NCI-H446 (cell line): ENCODE results near the gene UBE3B.

Experiments used
- DNase-seq, 2 experiments: peaks; one replicate each; lab custom pipeline; 2025; lab: John Stamatoyannopoulos, UW

UBE3B gene

GRCh38 chr12:109573029-109573913 lies 95.8 kb downstream of the UBE3B start, which contains the start of the genes MMAB and MVK:
Gene MMAB, minus strand, starts transcription at chr12:109573504. Its CDS starts 24 bp downstream, at chr12:109573480.
Gene MVK, plus strand, starts transcription at chr12:109573794. Its CDS starts 1,029 bp downstream, at chr12:109574823.
- DNase-seq, result peak; percentile 95 to 99

DNA sequence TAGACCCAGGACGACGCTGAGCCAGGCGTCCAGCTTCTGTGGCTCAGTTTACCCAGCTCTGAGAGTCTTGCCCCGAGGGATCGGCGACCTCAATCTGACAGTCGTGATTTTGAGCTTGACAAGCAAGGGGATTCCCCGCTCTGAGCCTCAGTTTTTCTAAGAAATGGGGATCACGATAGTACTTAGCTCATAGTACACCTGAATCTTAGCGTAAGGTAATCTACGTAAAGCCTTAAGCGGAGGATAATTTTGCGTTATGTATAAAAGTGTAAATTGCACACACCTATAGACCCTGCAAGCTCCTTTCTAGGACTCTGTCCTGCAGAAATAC lies 96.4 kb downstream of the UBE3B start:
- no peak for DNase-seq

DNA sequence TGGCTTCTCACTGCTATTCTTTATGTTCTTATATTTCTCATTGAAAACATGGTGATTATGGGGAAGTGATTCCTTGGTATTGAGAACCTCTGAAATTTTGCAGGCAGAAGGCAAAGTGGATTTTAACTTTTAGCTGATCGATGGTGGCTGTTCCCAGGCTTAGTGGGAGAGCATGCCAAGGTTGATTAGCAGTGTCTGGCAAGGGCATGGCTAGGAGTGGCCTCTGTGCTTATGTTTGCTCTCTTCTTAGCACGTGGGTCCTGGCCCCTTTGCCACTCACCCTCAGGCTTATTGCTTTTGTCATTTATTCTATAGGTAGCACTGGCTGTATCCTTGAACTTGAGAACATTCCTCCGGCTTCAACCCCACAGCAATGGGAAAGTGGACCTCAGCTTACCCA lies 98.2 kb downstream of the UBE3B start:
- no peak for DNase-seq

DNA sequence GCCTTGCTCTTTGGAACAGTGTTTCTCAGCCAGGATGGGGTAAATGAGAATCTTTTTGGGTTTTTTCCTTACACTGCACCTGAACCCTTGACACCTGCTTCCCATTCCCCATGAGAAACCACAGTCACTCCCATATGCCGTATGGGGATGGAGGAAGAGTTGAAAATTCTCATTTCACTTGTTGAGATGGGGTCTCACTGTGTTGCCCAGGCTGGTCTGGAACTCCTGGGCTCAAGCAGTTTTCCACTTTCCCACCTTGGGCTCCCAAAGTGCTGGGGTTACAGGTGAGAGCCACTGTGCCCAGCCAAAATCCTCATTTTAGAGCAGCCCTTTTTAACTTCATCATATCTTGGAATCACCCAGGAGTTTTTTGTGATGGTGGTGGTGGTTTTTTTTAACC lies 99.9 kb downstream of the UBE3B start:
- no peak for DNase-seq

DNA sequence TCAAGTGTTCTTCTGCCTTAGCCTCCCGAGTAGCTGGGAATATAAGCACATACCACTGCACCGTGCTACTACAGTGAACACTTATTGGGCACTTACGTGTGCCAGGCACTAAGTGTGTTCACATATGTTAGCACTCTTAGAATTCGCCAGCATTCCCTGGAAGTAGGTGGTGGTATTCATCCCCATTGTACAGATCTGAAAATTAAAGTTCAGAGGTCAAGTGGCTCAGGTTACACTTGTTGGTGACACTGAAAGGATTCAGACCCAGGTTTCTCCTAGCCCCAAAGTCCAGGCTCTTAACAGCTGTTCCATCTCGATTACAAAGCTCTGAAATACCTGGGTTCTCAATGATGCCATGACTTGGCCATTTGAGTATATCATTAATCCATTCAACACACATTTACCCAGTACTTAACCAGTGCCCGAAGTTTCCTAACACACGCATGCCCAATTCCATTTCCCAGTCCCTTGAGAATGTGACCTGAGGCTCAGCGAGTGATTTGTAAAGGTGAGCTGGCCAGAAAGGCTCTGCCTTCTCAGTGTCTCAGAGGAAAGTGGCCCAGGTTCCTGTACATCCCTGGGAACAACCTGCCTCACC lies 101.0 kb downstream of the UBE3B start:
- DNase-seq, result no peak

GRCh38 chr12:109579639-109580038 lies 102.2 kb downstream of the UBE3B start:
- no peak for DNase-seq

DNA sequence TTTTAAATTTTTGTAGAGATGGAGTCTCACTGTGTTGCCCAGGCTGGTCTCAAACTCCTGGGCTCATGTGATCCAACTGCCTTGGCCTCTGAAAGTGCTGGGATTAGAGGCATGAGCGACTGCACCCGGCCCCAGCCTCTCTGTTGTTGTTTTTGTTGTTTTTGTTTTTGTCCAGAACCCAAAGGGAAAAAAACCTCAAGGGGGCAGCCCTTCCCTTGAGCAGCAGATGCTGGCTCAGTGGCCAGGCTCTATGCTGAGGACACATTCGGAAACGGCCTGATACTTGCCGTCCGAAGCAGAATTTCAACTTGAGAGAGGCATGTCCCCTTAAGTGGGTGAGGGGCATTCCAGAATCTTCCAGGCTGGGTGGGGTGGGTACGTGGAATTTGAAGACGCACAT lies 102.8 kb downstream of the UBE3B start:
- no peak for DNase-seq

DNA sequence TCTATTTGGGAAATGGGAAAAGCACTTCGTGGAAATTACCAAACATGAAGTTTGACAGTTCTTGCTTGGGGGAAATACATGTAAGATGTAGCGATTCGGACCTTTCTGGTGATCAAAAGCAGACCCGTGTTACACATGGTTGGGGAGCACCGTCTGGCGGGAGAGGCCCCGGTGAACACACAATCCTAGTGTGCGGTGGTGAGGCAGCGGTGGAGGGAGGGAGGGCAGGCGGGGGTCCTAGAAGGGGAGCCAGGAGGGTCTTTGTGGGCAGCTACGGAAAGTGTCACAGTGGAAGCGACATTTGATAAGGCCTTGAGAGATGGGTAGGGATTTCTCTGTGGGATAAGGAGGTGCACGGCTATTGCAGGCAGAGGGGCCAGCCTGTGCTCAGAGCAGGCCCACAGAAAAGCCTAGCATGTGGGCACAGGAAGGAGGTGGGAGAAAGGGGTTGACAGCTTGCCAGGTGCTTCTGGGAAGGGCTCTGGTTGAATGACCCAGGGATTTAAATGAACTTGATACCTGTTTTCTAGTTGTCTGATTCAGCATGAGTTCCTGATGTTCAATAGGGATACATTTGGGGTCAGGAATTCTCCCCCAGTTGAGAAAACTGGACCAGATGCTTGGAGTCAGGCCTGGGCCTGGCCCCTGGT lies 103.4 kb downstream of the UBE3B start:
- DNase-seq, result no peak

- no peak for DNase-seq
Measured at GRCh38 chr12:109581334-109581691, 103.9 kb downstream of the UBE3B start.

GRCh38 chr12:109581856-109582255 lies 104.4 kb downstream of the UBE3B start:
- DNase-seq, result no peak

DNA sequence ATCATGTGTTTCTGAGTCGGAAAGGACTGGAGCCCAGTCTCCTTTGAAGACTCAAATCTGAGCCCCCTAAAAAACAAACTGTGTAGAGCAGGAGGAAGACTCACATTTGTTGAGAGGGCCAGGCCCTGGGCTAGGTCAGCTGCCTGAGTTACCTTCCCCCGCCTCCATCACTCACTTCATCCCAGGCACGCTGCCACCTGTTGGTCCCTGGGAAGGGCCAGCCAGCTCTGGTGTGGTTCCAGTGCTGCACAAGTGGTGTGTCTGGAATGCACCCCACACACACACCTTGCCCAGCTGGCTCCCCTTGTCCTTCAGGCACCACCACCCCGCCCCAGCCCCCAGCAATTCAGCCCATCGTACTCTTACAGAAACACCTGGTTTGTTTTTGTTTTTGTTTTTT lies 105.2 kb downstream of the UBE3B start:
- no peak for DNase-seq

DNA sequence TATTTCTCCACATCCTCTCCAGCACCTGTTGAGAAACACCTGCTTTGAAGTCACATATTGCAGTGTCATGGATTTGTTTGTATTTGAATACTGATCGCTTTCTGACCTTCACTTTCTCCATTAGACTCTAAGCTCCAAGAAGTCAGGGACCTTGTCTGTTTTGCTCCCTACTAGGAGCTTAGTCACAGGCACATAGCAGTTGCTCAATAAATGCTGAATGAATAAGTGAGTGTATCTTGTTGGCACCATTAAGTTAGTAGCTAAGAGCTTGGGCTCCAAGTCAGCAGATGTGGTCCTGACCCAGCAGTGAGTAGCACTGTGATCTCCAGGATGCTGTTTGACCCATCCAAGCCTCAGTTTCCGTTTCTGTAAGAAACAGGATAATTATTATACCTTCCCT lies 106.3 kb downstream of the UBE3B start:
- DNase-seq, result no peak
